Liver (tissue), 9 donors: ENCODE measurements around the gene ITGA5. TPM values are rescaled to one million over a fixed set of nuclear protein-coding genes. Genes with fewer than 3 reads are reported as not detected.
A peak's percentile ranks its signal among the peaks of the same experiment; 100 is the strongest.

Experiments
- DNase-seq: peaks from one replicate; pipeline ENCODE4 v3.0.0-alpha.2; 2017; ENCODE audit warnings: low spot score
- H3K27ac ChIP-seq, 2 donors: one replicate each; pipeline ENCODE4 v1.7.0; 2013; ENCODE audit warnings: inconsistent platforms in 2 of 2, low read length in 2 of 2, control low read depth in 1 of 2, low read depth in 1 of 2, mild to moderate bottlenecking in 1 of 2
- H3K27me3 ChIP-seq, 4 donors: one replicate each; pipeline versions ENCODE4 v1.6.1 to v1.7.0; 2013; ENCODE audit warnings: low read length in 3 of 4, inconsistent platforms in 1 of 4, mild to moderate bottlenecking in 1 of 4, moderate library complexity in 1 of 4; ENCODE audit not compliant: control insufficient read depth in 4 of 4, insufficient read depth in 4 of 4
- H3K36me3 ChIP-seq, 4 donors: one replicate each; pipeline versions ENCODE4 v1.6.1 to v1.7.0; 2013; ENCODE audit warnings: low read length in 3 of 4, mild to moderate bottlenecking in 3 of 4, low read depth in 1 of 4, moderate library complexity in 1 of 4; ENCODE audit not compliant: control insufficient read depth in 4 of 4, insufficient read depth in 3 of 4
- H3K4me1 ChIP-seq, 4 donors: one replicate each; pipeline versions ENCODE4 v1.6.1 to v1.7.0; 2013; ENCODE audit warnings: low read length in 3 of 4, mild to moderate bottlenecking in 3 of 4, moderate library complexity in 1 of 4; ENCODE audit not compliant: control insufficient read depth in 4 of 4, insufficient read depth in 4 of 4
- H3K4me3 ChIP-seq, 3 donors: one replicate each; pipeline versions ENCODE4 v1.6.1 to v1.7.0; 2013; ENCODE audit warnings: low read length in 3 of 3, control low read depth in 1 of 3, low read depth in 1 of 3, mild to moderate bottlenecking in 1 of 3
- H3K9ac ChIP-seq, 2 donors: one replicate each; pipeline ENCODE4 v1.7.0; 2013; ENCODE audit warnings: low read length in 2 of 2, mild to moderate bottlenecking in 2 of 2, moderate library complexity in 2 of 2, control low read depth in 1 of 2, low read depth in 1 of 2
- H3K9me3 ChIP-seq, 4 donors: one replicate each; pipeline versions ENCODE4 v1.6.1 to v1.7.0; 2013; ENCODE audit warnings: low read length in 3 of 4; ENCODE audit not compliant: control insufficient read depth in 4 of 4
- ATF3 ChIP-seq: IDR thresholded peaks from 2 replicates; pipeline ENCODE4 v1.6.1; 2016; ENCODE audit warnings: antibody characterized with exemption
- CTCF ChIP-seq: fragments of 150-350 bp; IDR thresholded peaks from 2 replicates; pipeline ENCODE4 v1.5.1; 2017; ENCODE audit warnings: improper control_type of control experiment, low read depth, low read length; ENCODE audit not compliant: missing input control
- EGR1 ChIP-seq, 2 donors: IDR thresholded peaks; 2 replicates each; pipeline ENCODE4 v1.6.1; 2016 to 2018; ENCODE audit warnings: antibody characterized with exemption in 2 of 2, low read depth in 2 of 2
- FOXA1 ChIP-seq: IDR thresholded peaks from 2 replicates; pipeline ENCODE4 v1.6.1; 2016; ENCODE audit warnings: antibody characterized with exemption
- FOXA2 ChIP-seq: IDR thresholded peaks from 2 replicates; pipeline ENCODE4 v1.6.1; 2016; ENCODE audit warnings: antibody characterized with exemption
- GABPA ChIP-seq, 2 donors: IDR thresholded peaks in 1 of 2; conservative IDR thresholded peaks in 1 of 2; 2 replicates each; pipeline ENCODE4 v1.6.1; 2016; ENCODE audit warnings: antibody characterized with exemption in 2 of 2, mild to moderate bottlenecking in 1 of 2, moderate library complexity in 1 of 2
- HNF4A ChIP-seq, 2 donors: conservative IDR thresholded peaks; 2 replicates each; pipeline ENCODE4 v1.6.1; 2016; ENCODE audit warnings: antibody characterized with exemption in 2 of 2, mild to moderate bottlenecking in 2 of 2
- HNF4G ChIP-seq: IDR thresholded peaks from 2 replicates; pipeline ENCODE4 v1.6.1; 2016; ENCODE audit warnings: antibody characterized with exemption
- JUND ChIP-seq, 2 donors: IDR thresholded peaks; 2 replicates each; pipeline ENCODE4 v1.6.1; 2016; ENCODE audit warnings: antibody characterized with exemption in 2 of 2
- RAD21 ChIP-seq, 2 donors: IDR thresholded peaks; 2 replicates each; pipeline ENCODE4 v1.6.1; 2016; ENCODE audit warnings: antibody characterized with exemption in 2 of 2, mild to moderate bottlenecking in 2 of 2
- REST ChIP-seq: IDR thresholded peaks from 2 replicates; pipeline ENCODE4 v1.6.1; 2016; ENCODE audit warnings: antibody characterized with exemption, mild to moderate bottlenecking
- RXRA ChIP-seq, 2 donors: IDR thresholded peaks; 2 replicates each; pipeline ENCODE4 v1.6.1; 2017 to 2018; ENCODE audit warnings: antibody characterized with exemption in 2 of 2, mild to moderate bottlenecking in 1 of 2
- SP1 ChIP-seq: IDR thresholded peaks from 2 replicates; pipeline ENCODE4 v1.6.1; 2018; ENCODE audit warnings: antibody characterized with exemption, mild to moderate bottlenecking
- TAF1 ChIP-seq: conservative IDR thresholded peaks from 2 replicates; pipeline ENCODE4 v1.6.1; 2016; ENCODE audit warnings: antibody characterized with exemption, mild to moderate bottlenecking
- YY1 ChIP-seq: IDR thresholded peaks from 2 replicates; pipeline ENCODE4 v1.6.1; 2016; ENCODE audit warnings: antibody characterized with exemption, mild to moderate bottlenecking
- ZBTB33 ChIP-seq: IDR thresholded peaks from 2 replicates; pipeline ENCODE4 v1.6.1; 2016; ENCODE audit warnings: antibody characterized with exemption
- WGBS: extraction: QIAGEN DNeasy Blood & Tissue Kit; methylation state at CpG from one replicate; pipeline ENCODE4 v1.1.7; 2013; 5-methylcytosine and 5-hydroxymethylcytosine counted together
- polyA plus RNA-seq, 2 donors: library from polyadenylated mRNA; stranded (reverse) in 1 of 2; unstranded in 1 of 2; fragments of 200-250 nt in 1 of 2; fragments of >200 nt in 1 of 2; fragmentation: Nextera tagmentation in 1 of 2; extraction: Ambion mirVana in 1 of 2; gene quantifications; one replicate each; pipeline versions ENCODE4 v1.2.1 to v1.2.3, GENCODE V29; 2013 to 2015
- total RNA-seq, 2 donors: library from RNA; depleted of rRNA; stranded (reverse); fragments of >200 nt; gene quantifications; one replicate each; pipeline ENCODE4 v1.2.3, GENCODE V29; 2014
- TF ChIP-seq, protein P1 (sequence below): IDR thresholded peaks from 2 replicates; pipeline ENCODE4 v1.6.1; 2016; ENCODE audit warnings: antibody characterized with exemption
- donor health status: healthy.
- donor health status: healthy.
- donor health status: healthy.
- donor health status: healthy.
- donor health status: healthy.

Gene ITGA5
- total and polyA plus RNA-seq, 4 donors, result 26.6 to 60.7 (median 39.6) TPM

- Histone ChIP-seq H3K36me3 (no peaks in the 10 kb centered on the region), H3K4me1 (peaks cover 0 to 15% (median 8%) of the 10 kb centered on the region in 4 donors), H3K4me3 (no peak overlapping the region), H3K27ac (no peak overlapping the region), H3K27me3 (no peaks in the 10 kb centered on the region), H3K9me3 (no peaks in the 10 kb centered on the region), H3K9ac (no peak overlapping the region)
- DNase-seq, result no peak
- WGBS, result 80% methylated on average over 4 of the region's 4 CpGs
- TF ChIP-seq SP1 (no peak), HNF4A (conservative IDR thresholded peaks at IDR 0.05) (peak in 1 of 2 donors; percentile 13), RXRA (IDR thresholded peaks at IDR 0.05) (peak in 1 of 2 donors; percentile 11)
Measured at GRCh38 chr12:54443446-54443845, 24.4 kb upstream of the ITGA5 start.

GRCh38 chr12:54442961-54443360, 23.9 kb upstream of the ITGA5 start:
- H3K9me3 ChIP-seq, result no peaks in the 10 kb centered on the region
- no peaks in the 10 kb centered on the region for H3K36me3 ChIP-seq
- WGBS, result 82% methylated on average over 1 of the region's 1 CpG
- H3K4me3 ChIP-seq, result no peak overlapping the region
- no peak for DNase-seq
- H3K9ac ChIP-seq, result no peak overlapping the region
- H3K27ac ChIP-seq, result no peak overlapping the region
- H3K4me1 ChIP-seq, result peaks cover 0 to 15% (median 8%) of the 10 kb centered on the region in 4 donors
- no peak for TF ChIP-seq CTCF
- no peak for TF ChIP-seq HNF4A (conservative IDR thresholded peaks at IDR 0.05)
- no peak for TF ChIP-seq RAD21 (IDR thresholded peaks at IDR 0.05)
- TF ChIP-seq ATF3, result no peak
- TF ChIP-seq ZBTB33, result no peak
- TF ChIP-seq JUND (IDR thresholded peaks at IDR 0.05), result no peak
- no peak for TF ChIP-seq EGR1 (IDR thresholded peaks at IDR 0.05; ENCODE audit: low read depth in 2 of 2)
- TF ChIP-seq, protein P1, sequence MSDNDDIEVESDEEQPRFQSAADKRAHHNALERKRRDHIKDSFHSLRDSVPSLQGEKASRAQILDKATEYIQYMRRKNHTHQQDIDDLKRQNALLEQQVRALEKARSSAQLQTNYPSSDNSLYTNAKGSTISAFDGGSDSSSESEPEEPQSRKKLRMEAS, result no peak
- no peak for TF ChIP-seq SP1
- no peak for TF ChIP-seq REST
- no peak for TF ChIP-seq HNF4G
- TF ChIP-seq GABPA (IDR thresholded peaks at IDR 0.05 in 1 of 2, conservative IDR thresholded peaks at IDR 0.05 in 1 of 2), result no peak
- TF ChIP-seq FOXA2, result no peak
- TF ChIP-seq FOXA1, result no peak
- TF ChIP-seq TAF1, result no peak
- TF ChIP-seq RXRA (IDR thresholded peaks at IDR 0.05), result no peak
- TF ChIP-seq YY1, result no peak
- no peaks in the 10 kb centered on the region for H3K27me3 ChIP-seq
